SK-MEL-5 (cell line): Measurements from ENCODE around the gene RFX3. TPM values are rescaled to one million over a fixed set of nuclear protein-coding genes. Genes with fewer than 3 reads are reported as not detected.

Experiments
- DNase-seq: peaks from one replicate; pipeline ENCODE4 v3.0.0-alpha.2; 2016; ENCODE audit warnings: low read depth, low spot score
- in situ Hi-C: cut with HindIII; loops from 2 replicates; pipeline ENCODE4 v1.10.0; 2016; ENCODE audit warnings: low sequenced_read_pairs, high pct_unique_total_duplicates, low pct_unique_long_range_greater_than_20kb
- total RNA-seq: library from RNA; depleted of rRNA; stranded (reverse); fragments of >200 nt; shearing (Covaris generic); gene quantifications from 2 replicates; pipeline ENCODE4 v1.2.3, GENCODE V29; 2014

The RFX3 gene
- total RNA-seq, 1 experiment from 2014 or later, result 4.8 TPM

GRCh38 chr9:3173374-3173773, 352.4 kb downstream of the RFX3 start:
- DNase-seq, result no peak
- in situ Hi-C loops, result no loop called here

GRCh38 chr9:3170819-3171218, 355.0 kb downstream of the RFX3 start:
- in situ Hi-C loops, result no loop called here
- no peak for DNase-seq
